ENCODE results near the gene AP1G1. TPM values are rescaled to one million over a fixed set of nuclear protein-coding genes. Genes with fewer than 3 reads are reported as not detected.
A peak's percentile ranks its signal among the peaks of the same experiment; 100 is the strongest.
"Not testable (repeated sequence)": the region's sequence is repeated elsewhere in the genome, so short reads cannot be mapped to it uniquely, and the experiment has no call there.

AP1G1 gene
- total RNA-seq, 4 donors from 2014 or later: 43.7 to 66.2 (median 57.1) TPM

GRCh38 chr16:71845639-71846430, 37.2 kb upstream of the AP1G1 start, which contains the start of gene ATXN1L:
Gene ATXN1L, plus strand, starts transcription at chr16:71845976. Its CDS starts 3,765 bp downstream, at chr16:71849741.
- Histone ChIP-seq H3K27ac (peak within 1 kb of the TSS; percentile 64 to 93 (median 92)), H3K36me3 (peaks cover 0 to 31% of the 10 kb centered on the region in 2 donors), H3K4me3 (peak within 1 kb of the TSS; percentile 80 to 87), H3K4me1 (peaks cover 0 to 30% (median 8%) of the 10 kb centered on the region in 3 donors), H3K9me3 (no peaks in the 10 kb centered on the region), H3K27me3 (no peaks in the 10 kb centered on the region)
- ATAC-seq: peak; percentile 98
- TF ChIP-seq, protein P1, sequence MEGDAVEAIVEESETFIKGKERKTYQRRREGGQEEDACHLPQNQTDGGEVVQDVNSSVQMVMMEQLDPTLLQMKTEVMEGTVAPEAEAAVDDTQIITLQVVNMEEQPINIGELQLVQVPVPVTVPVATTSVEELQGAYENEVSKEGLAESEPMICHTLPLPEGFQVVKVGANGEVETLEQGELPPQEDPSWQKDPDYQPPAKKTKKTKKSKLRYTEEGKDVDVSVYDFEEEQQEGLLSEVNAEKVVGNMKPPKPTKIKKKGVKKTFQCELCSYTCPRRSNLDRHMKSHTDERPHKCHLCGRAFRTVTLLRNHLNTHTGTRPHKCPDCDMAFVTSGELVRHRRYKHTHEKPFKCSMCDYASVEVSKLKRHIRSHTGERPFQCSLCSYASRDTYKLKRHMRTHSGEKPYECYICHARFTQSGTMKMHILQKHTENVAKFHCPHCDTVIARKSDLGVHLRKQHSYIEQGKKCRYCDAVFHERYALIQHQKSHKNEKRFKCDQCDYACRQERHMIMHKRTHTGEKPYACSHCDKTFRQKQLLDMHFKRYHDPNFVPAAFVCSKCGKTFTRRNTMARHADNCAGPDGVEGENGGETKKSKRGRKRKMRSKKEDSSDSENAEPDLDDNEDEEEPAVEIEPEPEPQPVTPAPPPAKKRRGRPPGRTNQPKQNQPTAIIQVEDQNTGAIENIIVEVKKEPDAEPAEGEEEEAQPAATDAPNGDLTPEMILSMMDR (IDR thresholded peaks at IDR 0.05): peak in 3 of 4 experiments; percentile 7 to 36 (median 24)
- TF ChIP-seq POLR2AphosphoS5 (IDR thresholded peaks at IDR 0.05): peak; percentile 96
- peak; percentile 87 to 93 for TF ChIP-seq POLR2A (IDR thresholded peaks at IDR 0.05)
- TF ChIP-seq EP300 (IDR thresholded peaks at IDR 0.05): no peak
- WGBS, 2 donors (ENCODE audit: low coverage in 1 of 2): 0% methylated on average over 9 of the region's 62 CpGs; no CpG with 5 or more reads in 1 of the 2 donors

GRCh38 chr16:71843572-71843971, 34.9 kb upstream of the AP1G1 start:
- Histone ChIP-seq H3K9me3 (no peaks in the 10 kb centered on the region), H3K4me3 (no peak overlapping the region), H3K27ac (no peak overlapping the region), H3K36me3 (peaks cover 0 to 8% of the 10 kb centered on the region in 2 donors), H3K4me1 (peaks cover 0 to 27% (median 8%) of the 10 kb centered on the region in 3 donors), H3K27me3 (no peaks in the 10 kb centered on the region)
- TF ChIP-seq, protein P1 (IDR thresholded peaks at IDR 0.05): no peak
- TF ChIP-seq POLR2A (IDR thresholded peaks at IDR 0.05): no peak
- no peak for TF ChIP-seq POLR2AphosphoS5 (IDR thresholded peaks at IDR 0.05)
- no peak for TF ChIP-seq EP300 (IDR thresholded peaks at IDR 0.05)
- ATAC-seq: no peak
- WGBS, 2 donors (ENCODE audit: low coverage in 1 of 2): 49 to 100% methylated on average over 1 to 2 of the region's 2 CpGs

GRCh38 chr16:71840052-71840451, 31.4 kb upstream of the AP1G1 start:
- no peak for TF ChIP-seq EP300 (IDR thresholded peaks at IDR 0.05)
- no peak for TF ChIP-seq POLR2AphosphoS5 (IDR thresholded peaks at IDR 0.05)
- TF ChIP-seq, protein P1 (IDR thresholded peaks at IDR 0.05): no peak
- TF ChIP-seq POLR2A (IDR thresholded peaks at IDR 0.05): no peak
- Histone ChIP-seq H3K9me3 (no peaks in the 10 kb centered on the region), H3K36me3 (no peaks in the 10 kb centered on the region), H3K27ac (no peak overlapping the region), H3K4me3 (no peak overlapping the region), H3K27me3 (no peaks in the 10 kb centered on the region), H3K4me1 (peaks cover 0 to 2% (median 0%) of the 10 kb centered on the region in 3 donors)
- WGBS, 2 donors (ENCODE audit: low coverage in 1 of 2): 40 to 71% methylated on average over 2 to 7 of the region's 7 CpGs
- ATAC-seq: no peak

DNA sequence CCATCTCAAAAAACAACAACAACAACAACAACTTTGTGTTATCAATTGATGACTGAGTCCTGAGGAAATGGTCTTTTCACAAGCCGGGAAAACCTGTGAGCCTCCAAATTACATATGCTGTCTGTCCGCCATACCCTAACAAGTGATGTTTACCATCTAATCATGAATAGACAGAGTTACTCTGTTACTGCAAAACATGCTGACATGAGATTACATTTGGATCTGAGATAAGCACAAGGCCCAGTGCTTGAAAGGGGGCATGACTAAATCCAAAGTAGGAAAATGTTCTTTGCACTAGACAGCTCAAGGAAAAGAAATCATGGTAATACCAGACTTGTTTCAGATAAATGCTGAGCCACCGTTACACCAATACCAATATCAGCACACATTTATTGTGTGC, 28.5 kb upstream of the AP1G1 start:
- H3K4me1 ChIP-seq: no peaks in the 10 kb centered on the region
- no peak overlapping the region for H3K27ac ChIP-seq
- H3K4me3 ChIP-seq: no peak overlapping the region
- H3K27me3 ChIP-seq: no peaks in the 10 kb centered on the region
- H3K36me3 ChIP-seq: no peaks in the 10 kb centered on the region
- TF ChIP-seq, protein P1 (IDR thresholded peaks at IDR 0.05): no peak
- TF ChIP-seq POLR2A (IDR thresholded peaks at IDR 0.05) (no peak), EP300 (IDR thresholded peaks at IDR 0.05) (no peak), POLR2AphosphoS5 (IDR thresholded peaks at IDR 0.05) (no peak)
- no peaks in the 10 kb centered on the region for H3K9me3 ChIP-seq
- 74 to 85% methylated on average over 2 to 3 of the region's 3 CpGs for WGBS, 2 donors (ENCODE audit: low coverage in 1 of 2)
- no peak for ATAC-seq

GRCh38 chr16:71834291-71834690, 25.7 kb upstream of the AP1G1 start:
- TF ChIP-seq EP300 (IDR thresholded peaks at IDR 0.05) (no peak), POLR2AphosphoS5 (IDR thresholded peaks at IDR 0.05) (no peak), POLR2A (IDR thresholded peaks at IDR 0.05) (no peak)
- TF ChIP-seq, protein P1 (IDR thresholded peaks at IDR 0.05): no peak
- Histone ChIP-seq H3K4me1 (no peaks in the 10 kb centered on the region), H3K4me3 (no peak overlapping the region), H3K9me3 (no peaks in the 10 kb centered on the region), H3K27ac (no peak overlapping the region), H3K36me3 (no peaks in the 10 kb centered on the region), H3K27me3 (no peaks in the 10 kb centered on the region)
- 78 to 83% methylated on average over 2 to 3 of the region's 3 CpGs for WGBS, 2 donors (ENCODE audit: low coverage in 1 of 2)
- ATAC-seq: no peak

DNA sequence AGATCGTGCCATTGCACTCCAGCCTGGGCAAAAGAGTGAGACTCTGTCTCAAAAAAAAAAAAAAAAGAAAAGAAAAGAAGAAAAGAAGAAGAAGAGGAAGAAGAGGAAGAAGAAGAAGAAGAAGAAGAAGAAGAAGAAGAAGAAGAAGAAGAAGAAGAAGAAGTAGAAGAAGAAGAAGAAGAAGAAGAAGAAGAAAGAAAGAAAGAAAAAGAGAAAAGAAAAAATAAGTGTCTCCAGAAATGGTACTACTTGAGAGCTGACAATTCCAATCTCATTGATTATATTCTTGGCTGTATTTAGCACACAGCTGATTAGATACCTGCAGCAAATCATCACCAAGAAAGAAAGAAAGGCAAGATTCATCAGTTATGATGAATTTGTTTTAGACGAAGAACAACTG, 23.5 kb upstream of the AP1G1 start:
- H3K27ac ChIP-seq, H3K4me1 ChIP-seq, H3K27me3 ChIP-seq, H3K36me3 ChIP-seq, ATAC-seq, H3K9me3 ChIP-seq, H3K4me3 ChIP-seq: not testable (repeated sequence)
- WGBS, 2 donors (ENCODE audit: low coverage in 1 of 2): 79% methylated on average over 2 of the region's 2 CpGs; no CpG with 5 or more reads in 1 of the 2 donors

DNA sequence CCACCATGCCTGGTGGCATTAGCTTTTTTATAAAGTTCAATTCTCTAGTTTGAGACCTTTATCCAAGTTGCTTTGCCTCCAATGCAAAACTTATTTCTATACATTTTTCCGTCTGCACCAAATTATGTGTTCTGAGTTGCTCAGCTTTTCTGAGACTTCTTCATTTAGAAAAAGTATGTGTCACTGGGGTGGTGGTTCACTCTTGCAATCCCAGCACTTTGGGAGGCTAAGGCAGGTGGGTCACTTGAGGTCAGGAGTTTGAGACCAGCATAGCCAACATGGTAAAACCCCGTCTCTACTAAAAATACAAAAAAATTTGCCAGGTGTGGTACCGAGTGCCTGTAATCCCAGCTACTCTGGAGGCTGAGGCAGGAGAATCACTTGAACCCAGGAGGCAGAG, 23.1 kb upstream of the AP1G1 start:
- H3K4me3 ChIP-seq, H3K36me3 ChIP-seq, H3K27me3 ChIP-seq, H3K9me3 ChIP-seq, H3K4me1 ChIP-seq, ATAC-seq, H3K27ac ChIP-seq: not testable (repeated sequence)
- 80 to 95% methylated on average over 1 to 3 of the region's 3 CpGs for WGBS, 2 donors (ENCODE audit: low coverage in 1 of 2)
